GM10266 (cell line): ENCODE measurements around the gene MAEA.

Experiments used
- DNase-seq: peaks from one replicate; pipeline ENCODE4 v3.0.0; 2012; ENCODE audit errors: extremely low spot score
- TF ChIP-seq, protein P1 (sequence below): IDR thresholded peaks from 2 replicates; pipeline ENCODE4 v1.5.1; 2012; ENCODE audit warnings: mild to moderate bottlenecking, low read depth; ENCODE audit not compliant: control insufficient read depth, insufficient read depth; ENCODE audit errors: missing control alignments

The MAEA gene

DNA sequence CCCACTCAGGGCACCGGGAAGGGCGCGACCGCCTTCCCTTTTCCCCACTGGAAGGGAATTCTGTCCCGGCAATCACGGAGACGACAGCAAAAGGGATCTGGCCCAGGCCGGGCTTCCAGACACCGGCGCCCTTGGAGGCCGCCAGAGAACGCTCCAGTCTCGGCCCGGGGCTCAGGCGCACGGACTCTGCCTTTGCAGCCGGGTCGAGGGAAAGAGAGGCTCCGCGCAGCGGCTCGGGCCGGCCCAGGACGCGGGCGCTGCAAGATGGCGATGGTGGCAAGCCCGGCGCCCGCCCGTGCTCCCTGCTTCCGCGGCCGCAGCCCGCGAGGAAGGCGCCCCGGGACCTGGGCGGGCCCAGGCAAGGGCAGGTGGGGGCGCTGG lies 41.8 kb upstream of the MAEA start:
- no peak for DNase-seq
- TF ChIP-seq, protein P1, sequence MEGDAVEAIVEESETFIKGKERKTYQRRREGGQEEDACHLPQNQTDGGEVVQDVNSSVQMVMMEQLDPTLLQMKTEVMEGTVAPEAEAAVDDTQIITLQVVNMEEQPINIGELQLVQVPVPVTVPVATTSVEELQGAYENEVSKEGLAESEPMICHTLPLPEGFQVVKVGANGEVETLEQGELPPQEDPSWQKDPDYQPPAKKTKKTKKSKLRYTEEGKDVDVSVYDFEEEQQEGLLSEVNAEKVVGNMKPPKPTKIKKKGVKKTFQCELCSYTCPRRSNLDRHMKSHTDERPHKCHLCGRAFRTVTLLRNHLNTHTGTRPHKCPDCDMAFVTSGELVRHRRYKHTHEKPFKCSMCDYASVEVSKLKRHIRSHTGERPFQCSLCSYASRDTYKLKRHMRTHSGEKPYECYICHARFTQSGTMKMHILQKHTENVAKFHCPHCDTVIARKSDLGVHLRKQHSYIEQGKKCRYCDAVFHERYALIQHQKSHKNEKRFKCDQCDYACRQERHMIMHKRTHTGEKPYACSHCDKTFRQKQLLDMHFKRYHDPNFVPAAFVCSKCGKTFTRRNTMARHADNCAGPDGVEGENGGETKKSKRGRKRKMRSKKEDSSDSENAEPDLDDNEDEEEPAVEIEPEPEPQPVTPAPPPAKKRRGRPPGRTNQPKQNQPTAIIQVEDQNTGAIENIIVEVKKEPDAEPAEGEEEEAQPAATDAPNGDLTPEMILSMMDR: no peak

DNA sequence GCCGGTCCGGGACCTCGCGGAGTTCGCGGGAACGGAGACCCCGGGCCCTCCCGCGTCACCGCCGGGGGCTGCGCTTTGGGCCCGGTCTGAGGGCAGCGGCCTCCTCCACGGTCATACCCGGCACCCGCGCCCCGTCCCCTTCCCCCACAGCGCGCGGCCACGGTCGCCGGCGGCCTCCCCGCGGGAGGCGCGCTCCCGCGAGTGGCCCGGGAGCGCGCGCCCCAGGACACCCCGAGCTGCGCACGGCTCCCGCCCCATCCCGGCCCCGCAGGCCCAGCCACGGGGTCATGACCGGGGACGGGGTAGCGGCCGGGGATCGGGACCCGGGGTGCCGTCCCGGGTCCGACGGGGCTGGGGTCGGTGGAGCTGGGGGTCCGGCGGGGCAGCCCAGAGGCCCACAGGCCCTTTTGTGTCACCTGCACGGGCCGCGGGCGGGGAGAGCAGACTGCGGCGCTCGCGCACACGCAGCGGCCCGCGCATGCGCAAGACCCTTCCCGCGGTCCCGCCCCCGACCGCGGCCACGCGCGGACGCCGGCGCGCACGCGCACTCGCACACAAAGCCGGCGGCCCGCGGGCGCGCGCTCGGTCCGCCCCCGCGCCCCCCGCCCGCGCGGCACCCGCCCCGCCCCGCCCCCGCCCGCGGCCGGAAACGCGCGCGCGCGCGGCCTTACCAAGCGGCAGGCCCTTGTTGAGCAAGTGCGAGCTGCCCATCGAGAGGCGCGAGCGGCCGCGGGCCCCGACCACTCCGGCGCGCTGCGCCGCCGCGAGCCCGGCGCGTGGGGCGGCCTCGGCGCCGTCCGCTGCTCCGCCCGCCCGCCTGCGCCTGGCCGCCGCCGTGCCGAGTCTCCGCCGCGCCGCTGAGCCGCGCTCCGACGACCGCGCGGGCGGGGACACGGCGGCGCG lies 41.2 kb upstream of the MAEA start, which contains the start of gene CTBP1:
TSS of gene CTBP1 (minus strand) at position 886 of the 903 bp plus-strand sequence. CDS start 7,799 bp downstream, outside the sequence.
- peak; percentile 100 for DNase-seq
- TF ChIP-seq, protein P1: no peak

DNA sequence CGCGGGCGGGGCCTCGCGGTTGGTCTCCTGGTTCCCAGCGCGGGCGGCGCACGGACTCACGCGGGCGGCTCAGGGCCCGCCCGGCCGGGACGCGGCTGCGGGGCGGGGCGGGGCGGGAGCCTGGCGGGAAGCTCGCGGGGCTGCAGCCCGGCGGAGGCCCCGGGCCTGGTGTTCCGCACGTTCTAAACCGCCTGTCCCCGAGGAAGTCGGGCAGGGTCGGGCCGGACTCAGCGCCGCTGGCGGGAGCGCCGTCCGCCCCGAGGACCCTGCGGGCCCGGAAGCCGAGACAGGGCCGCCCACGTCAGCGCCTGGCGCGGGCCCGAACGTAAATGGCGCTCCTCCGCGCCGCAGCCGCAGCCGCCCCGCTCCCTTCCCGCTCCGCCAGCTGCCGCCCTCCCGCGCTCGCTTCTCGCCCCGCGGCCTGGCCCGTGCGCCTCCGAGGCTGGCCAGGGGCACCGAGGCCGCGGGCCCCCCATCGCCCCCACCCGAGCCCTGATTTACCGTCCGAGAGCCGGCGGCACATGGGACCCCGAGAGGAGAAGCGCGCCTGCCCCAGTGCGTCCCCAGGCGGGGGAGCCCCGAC lies 40.5 kb upstream of the MAEA start:
- peak; percentile 93 for DNase-seq
- TF ChIP-seq, protein P1: no peak

DNA sequence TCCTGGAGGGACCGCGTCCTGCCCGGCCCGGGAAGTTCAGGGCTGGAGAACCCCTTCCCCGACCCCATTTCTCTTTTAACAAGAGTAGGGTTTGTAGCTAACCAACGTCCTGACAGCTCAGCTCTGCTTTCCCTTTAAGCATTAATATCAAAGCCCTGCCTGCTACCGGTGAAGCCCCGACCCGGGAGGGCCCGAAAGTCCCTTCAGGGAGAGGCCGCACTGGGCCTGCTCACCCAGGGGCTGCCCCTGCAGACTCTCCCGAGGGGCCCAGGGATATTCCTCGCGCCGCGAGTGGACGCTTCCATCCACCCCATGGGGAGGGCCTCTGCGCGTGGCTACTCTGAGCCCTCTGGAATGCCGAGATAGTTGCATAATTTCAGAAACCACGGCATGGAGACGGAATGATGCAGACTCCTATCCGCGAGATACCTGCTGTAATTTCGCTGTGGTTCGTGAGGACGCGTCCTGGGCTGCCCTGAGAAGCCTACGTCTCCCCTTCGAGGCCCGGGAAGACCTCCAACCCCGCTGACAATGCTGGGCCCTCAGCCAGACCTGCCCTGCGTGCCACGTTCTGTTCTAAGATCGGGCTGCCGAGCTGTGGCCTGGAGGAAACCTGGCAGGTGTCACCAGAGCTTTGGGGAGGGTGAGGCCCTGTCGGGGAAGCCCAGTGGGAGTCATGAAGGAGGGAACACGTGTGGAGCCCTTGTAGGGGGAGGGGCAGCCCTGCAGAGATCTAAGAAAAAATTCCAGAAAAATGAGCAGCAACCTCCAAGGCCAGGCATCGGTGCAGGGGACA lies 39.8 kb upstream of the MAEA start:
- TF ChIP-seq, protein P1: no peak
- peak; percentile 77 for DNase-seq

DNA sequence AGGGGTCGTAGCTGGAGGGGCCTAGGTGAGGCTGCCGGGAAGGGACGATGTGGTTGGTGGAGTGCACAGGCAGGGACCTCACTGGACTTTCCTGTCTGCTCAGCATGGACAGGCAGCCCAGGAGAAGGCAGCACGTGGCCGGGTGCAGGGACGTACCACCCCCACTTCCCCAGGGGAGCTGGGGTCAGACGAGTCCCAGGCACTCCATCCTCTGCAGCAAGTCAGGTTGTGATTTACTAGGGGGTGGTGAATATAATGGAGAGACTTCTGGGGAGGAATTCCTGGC lies 39.2 kb upstream of the MAEA start:
- TF ChIP-seq, protein P1: no peak
- no peak for DNase-seq

DNA sequence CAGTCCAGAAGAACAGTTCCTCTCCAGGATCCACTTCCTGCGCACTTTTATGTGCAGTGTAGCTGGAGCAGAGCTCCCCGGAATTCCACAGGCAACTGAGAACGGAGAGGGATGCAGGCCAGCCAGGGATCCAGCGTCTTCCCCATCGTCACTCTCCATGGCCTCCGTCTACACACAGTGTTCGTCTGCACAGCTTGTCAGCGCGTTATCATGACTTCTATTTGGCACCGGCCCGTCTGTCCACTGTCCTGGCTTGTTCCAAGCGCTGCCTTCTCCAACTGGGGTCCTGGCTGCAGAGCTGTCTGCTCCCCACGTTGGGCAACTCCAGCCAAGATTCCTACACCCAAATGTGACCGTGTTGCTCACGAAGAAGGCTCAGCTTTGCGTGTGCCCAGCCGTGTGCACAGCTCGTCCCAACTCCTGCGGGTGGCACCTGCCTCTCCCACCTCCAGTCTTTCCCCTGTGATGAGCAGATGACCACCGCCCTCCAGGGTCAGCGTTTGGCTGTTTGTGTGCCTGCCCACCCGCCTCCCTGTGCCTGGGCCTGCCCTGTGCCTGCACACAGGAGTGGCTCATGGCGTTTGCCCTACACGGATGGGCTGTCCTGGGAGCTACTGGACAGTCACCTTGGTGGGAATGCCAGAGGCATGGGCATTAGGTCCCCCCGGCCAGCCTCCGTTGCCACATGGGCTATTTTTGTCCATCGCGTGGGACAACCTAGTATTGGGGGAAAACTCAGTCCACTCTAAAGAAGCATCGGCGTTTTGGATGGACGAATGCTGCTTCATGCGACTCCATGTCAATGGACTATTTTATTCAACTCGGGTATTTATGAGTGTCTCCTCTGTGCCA lies 38.5 kb upstream of the MAEA start:
- TF ChIP-seq, protein P1: no peak
- DNase-seq: no peak
